DND-41 (cell line): ENCODE results near the gene MTG2.

Experiments used
- ATAC-seq: fragments of 200-7000 bp; cut with Tn5 transposase; 3 replicates; pipeline ENCODE4 v1.9.1; 2021; ENCODE audit warnings: low read depth; ENCODE audit not compliant: insufficient read depth
- DNase-seq: peaks from one replicate; pipeline ENCODE4 v3.0.0-alpha.2; 2020
- H2AFZ ChIP-seq: 2 replicates; pipeline ENCODE4 v1.6.0; 2012; ENCODE audit warnings: low read depth, low read length
- H3K27ac ChIP-seq: 2 replicates; pipeline ENCODE4 v1.5.1; 2012; ENCODE audit warnings: low read length, inconsistent platforms
- H3K27me3 ChIP-seq: fragments of 200-600 bp; sonication (generic); 2 replicates; pipeline ENCODE4 v1.6.0; 2012; ENCODE audit warnings: low read length, mild to moderate bottlenecking, inconsistent platforms; ENCODE audit not compliant: insufficient read depth, poor library complexity
- H3K36me3 ChIP-seq: 2 replicates; pipeline ENCODE4 v1.5.1; 2012; ENCODE audit warnings: low read length, inconsistent platforms; ENCODE audit not compliant: insufficient read depth
- H3K4me1 ChIP-seq: 2 replicates; pipeline ENCODE4 v1.5.1; 2012; ENCODE audit warnings: mild to moderate bottlenecking, low read length; ENCODE audit not compliant: insufficient read depth
- H3K4me2 ChIP-seq: 2 replicates; pipeline ENCODE4 v1.6.0; 2012; ENCODE audit warnings: mild to moderate bottlenecking, moderate library complexity, low read length, inconsistent platforms; ENCODE audit not compliant: insufficient read depth
- H3K4me3 ChIP-seq, 2 experiments: fragments of 200-600 bp in 1 of 2; shearing (Covaris generic) in 1 of 2; 2 replicates each; pipeline ENCODE4 v1.5.1; 2012 to 2016; ENCODE audit warnings: inconsistent platforms in 2 of 2, low read length in 2 of 2, mild to moderate bottlenecking in 2 of 2, low read depth in 1 of 2, moderate library complexity in 1 of 2
- H3K79me2 ChIP-seq: 2 replicates; pipeline ENCODE4 v1.6.0; 2012; ENCODE audit warnings: low read length, inconsistent platforms; ENCODE audit not compliant: insufficient read depth
- H3K9ac ChIP-seq: 2 replicates; pipeline ENCODE4 v1.6.0; 2012; ENCODE audit warnings: low read depth, mild to moderate bottlenecking, inconsistent platforms, low read length, moderate library complexity
- H3K9me3 ChIP-seq: 2 replicates; pipeline ENCODE4 v1.5.1; 2012; ENCODE audit warnings: low read length, moderate library complexity, mild to moderate bottlenecking, inconsistent platforms; ENCODE audit not compliant: insufficient read depth, severe bottlenecking
- H4K20me1 ChIP-seq: 2 replicates; pipeline ENCODE4 v1.6.0; 2012; ENCODE audit warnings: low read length; ENCODE audit not compliant: insufficient read depth
- EZH2 ChIP-seq: IDR thresholded peaks from 3 replicates; pipeline ENCODE4 v1.6.1; 2012; ENCODE audit warnings: borderline replicate concordance, low read depth, mild to moderate bottlenecking, moderate library complexity, low read length, inconsistent platforms; ENCODE audit not compliant: severe bottlenecking
- TF ChIP-seq, protein P1 (sequence below): IDR thresholded peaks from 2 replicates; pipeline ENCODE4 v1.5.1; 2012; ENCODE audit warnings: borderline replicate concordance, low read length, moderate library complexity, mild to moderate bottlenecking; ENCODE audit not compliant: poor library complexity, severe bottlenecking; ENCODE audit errors: extremely low read depth

Gene MTG2

DNA sequence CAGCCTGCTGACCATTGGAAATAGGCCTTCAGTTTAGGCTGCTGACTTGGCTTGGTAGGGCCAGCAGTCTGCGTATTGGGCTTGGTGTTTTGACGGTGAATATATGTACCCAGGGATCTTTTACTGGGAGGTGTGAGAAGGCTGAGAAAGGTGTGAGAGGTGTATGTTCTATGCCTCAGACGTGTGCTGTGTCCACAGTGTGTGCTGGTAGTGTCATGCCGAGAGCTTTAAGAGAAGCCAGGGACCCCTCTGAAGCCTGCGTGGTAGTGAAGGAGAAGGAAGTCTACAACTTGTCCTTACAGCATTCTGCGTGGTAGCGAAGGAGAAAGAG lies 37.2 kb upstream of the MTG2 start:
- DNase-seq (no peak), ATAC-seq (no peak)
- H3K4me2 ChIP-seq, result peak overlapping the region; percentile 80
- TF ChIP-seq, protein P1, sequence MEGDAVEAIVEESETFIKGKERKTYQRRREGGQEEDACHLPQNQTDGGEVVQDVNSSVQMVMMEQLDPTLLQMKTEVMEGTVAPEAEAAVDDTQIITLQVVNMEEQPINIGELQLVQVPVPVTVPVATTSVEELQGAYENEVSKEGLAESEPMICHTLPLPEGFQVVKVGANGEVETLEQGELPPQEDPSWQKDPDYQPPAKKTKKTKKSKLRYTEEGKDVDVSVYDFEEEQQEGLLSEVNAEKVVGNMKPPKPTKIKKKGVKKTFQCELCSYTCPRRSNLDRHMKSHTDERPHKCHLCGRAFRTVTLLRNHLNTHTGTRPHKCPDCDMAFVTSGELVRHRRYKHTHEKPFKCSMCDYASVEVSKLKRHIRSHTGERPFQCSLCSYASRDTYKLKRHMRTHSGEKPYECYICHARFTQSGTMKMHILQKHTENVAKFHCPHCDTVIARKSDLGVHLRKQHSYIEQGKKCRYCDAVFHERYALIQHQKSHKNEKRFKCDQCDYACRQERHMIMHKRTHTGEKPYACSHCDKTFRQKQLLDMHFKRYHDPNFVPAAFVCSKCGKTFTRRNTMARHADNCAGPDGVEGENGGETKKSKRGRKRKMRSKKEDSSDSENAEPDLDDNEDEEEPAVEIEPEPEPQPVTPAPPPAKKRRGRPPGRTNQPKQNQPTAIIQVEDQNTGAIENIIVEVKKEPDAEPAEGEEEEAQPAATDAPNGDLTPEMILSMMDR, result no peak
- TF ChIP-seq EZH2, result no peak
- peaks cover 31% of the 10 kb centered on the region for H3K36me3 ChIP-seq
- peaks cover 41% of the 10 kb centered on the region for H3K4me1 ChIP-seq
- H3K27me3 ChIP-seq, result no peaks in the 10 kb centered on the region
- peak overlapping the region; percentile 90 for H3K9ac ChIP-seq
- peaks cover 81% of the 10 kb centered on the region for H4K20me1 ChIP-seq
- H3K27ac ChIP-seq, result no peak overlapping the region
- peaks cover 95% of the 10 kb centered on the region for H3K79me2 ChIP-seq
- H2AFZ ChIP-seq, result no peak overlapping the region
- H3K4me3 ChIP-seq, result peak overlapping the region in 1 of 2 experiments; percentile 83; a peak in 1 of 4 replicates
- H3K9me3 ChIP-seq, result no peaks in the 10 kb centered on the region

DNA sequence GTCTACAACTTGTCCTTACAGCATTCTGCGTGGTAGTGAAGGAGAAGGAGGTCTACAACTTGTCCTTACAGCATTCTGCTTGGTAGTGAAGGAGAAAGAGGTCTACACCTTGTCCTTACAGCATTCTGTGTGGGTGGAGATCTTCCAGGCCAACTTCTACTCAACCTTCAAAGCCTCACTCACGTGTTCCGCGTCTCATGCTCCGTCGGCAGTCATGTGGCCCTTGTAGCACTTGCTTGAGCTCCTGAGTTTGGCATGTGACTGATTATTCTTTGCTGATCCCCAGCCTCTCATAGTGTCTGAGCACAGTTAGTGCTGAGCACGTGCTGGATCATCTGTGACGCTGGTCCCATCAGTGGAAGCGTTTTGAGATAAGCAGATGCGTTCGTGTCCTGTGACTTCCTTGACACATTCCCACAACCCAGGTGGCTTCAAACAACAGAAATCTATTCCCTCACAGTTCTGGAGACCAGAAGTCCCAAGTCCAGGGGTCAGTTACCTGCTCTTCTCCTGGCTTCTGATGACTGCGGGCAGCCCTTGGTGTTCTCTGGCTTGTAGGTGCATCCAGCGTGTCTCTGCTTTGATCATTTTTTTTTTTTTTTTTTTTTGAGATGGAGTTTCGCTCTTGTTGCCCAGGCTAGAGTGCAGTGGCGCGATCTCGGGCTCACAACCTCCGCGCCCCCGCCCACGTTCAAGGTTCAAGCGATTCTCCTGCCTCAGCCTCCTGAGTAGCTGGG lies 36.6 kb upstream of the MTG2 start:
- Histone ChIP-seq H3K4me1 (peaks cover 36% of the 10 kb centered on the region), H4K20me1 (peaks cover 81% of the 10 kb centered on the region), H3K27ac (no peak overlapping the region), H3K4me2 (peak overlapping the region; percentile 80; the same call in 1 of the 2 replicates), H3K79me2 (peaks cover 95% of the 10 kb centered on the region), H3K9ac (no peak overlapping the region), H3K9me3 (no peaks in the 10 kb centered on the region), H3K36me3 (peaks cover 28% of the 10 kb centered on the region), H3K27me3 (no peaks in the 10 kb centered on the region), H3K4me3 (peak overlapping the region in 1 of 2 experiments; percentile 83; a peak in 1 of 4 replicates), H2AFZ (no peak overlapping the region)
- no peak for ATAC-seq
- no peak for DNase-seq
- TF ChIP-seq, protein P1, result no peak
- no peak for TF ChIP-seq EZH2

DNA sequence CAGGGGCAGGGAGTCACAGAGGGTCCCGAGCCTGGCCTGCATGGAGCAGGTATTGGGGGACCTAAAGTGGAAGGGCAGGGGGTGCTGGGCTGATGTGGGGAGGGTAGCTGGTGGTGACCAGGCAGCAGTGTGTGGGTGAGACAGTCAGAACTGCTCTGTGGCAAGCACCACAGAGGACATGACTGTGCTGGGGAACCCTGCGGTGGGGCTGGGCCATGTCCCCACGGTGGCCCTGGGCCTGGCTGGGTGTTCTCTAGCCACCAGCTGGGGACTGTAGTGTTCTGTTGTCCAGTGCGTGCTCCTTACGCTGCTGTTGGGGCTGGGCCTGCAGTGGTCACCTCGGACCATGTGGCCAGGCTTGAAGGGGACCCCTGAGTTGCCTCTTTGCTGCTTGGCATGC lies 35.7 kb upstream of the MTG2 start:
- Histone ChIP-seq H3K27ac (no peak overlapping the region), H3K4me2 (peak overlapping the region; percentile 17; the same call in 1 of the 2 replicates), H3K4me3 (no peak overlapping the region), H3K9me3 (no peaks in the 10 kb centered on the region), H3K79me2 (peaks cover 95% of the 10 kb centered on the region), H3K9ac (no peak overlapping the region), H4K20me1 (peaks cover 81% of the 10 kb centered on the region), H2AFZ (no peak overlapping the region), H3K27me3 (no peaks in the 10 kb centered on the region), H3K36me3 (peaks cover 23% of the 10 kb centered on the region), H3K4me1 (peaks cover 27% of the 10 kb centered on the region)
- ATAC-seq (no peak), DNase-seq (no peak)
- TF ChIP-seq EZH2, result no peak
- TF ChIP-seq, protein P1, result no peak
